Endothelial cell of umbilical vein (primary cell): ENCODE results near the gene SLC22A3. TPM values are rescaled to one million over a fixed set of nuclear protein-coding genes. Genes with fewer than 3 reads are reported as not detected.

Experiments used
- BruUV-seq: library from RNA; stranded (reverse); fragments of 400-500 nt; replicated peaks from 2 replicates; lab custom pipeline; 2021; lab: Mats Ljungman, UMichigan
- CTCF ChIA-PET: fragments of 300-600, 350-600 bp; sonication (Branson Sonifier 250); formaldehyde crosslinking; loops from one replicate; lab custom pipeline; 2021; ENCODE audit warnings: antibody characterized with exemption, inconsistent platforms; lab: Charles Lee
- POLR2A ChIA-PET: fragments of 300-600, 350-600 bp; sonication (Branson Sonifier 250); formaldehyde crosslinking; loops from one replicate; lab custom pipeline; 2021; ENCODE audit warnings: antibody characterized with exemption, inconsistent platforms; lab: Charles Lee
- DNase-seq: peaks from one replicate; pipeline ENCODE4 v3.0.0-alpha.2; 2011; ENCODE audit warnings: low read depth, low spot score
- FAIRE-seq: peaks from 2 replicates; lab custom pipeline; 2011; peaks lifted over from hg19 to GRCh38; lab: Jason Lieb, UNC
- H2AFZ ChIP-seq: 2 replicates; pipeline ENCODE4 v1.6.0; 2012; ENCODE audit warnings: low read depth, low read length, control low read depth, inconsistent platforms
- H3K27ac ChIP-seq: 2 replicates; pipeline ENCODE4 v1.5.1; 2011; ENCODE audit warnings: low read depth, mild to moderate bottlenecking, control low read depth, low read length, moderate library complexity; ENCODE audit not compliant: insufficient read depth
- H3K27me3 ChIP-seq, 2 experiments: 2 replicates each; pipeline versions ENCODE4 v1.6.0 to v1.6.1; 2011; ENCODE audit warnings: low read length in 2 of 2, mixed read lengths in 1 of 2; ENCODE audit not compliant: control insufficient read depth in 2 of 2, insufficient read depth in 2 of 2
- H3K36me3 ChIP-seq, 2 experiments: 2 replicates in 1 of 2; 3 replicates in 1 of 2; pipeline ENCODE4 v1.5.1; 2011; ENCODE audit warnings: low read length in 2 of 2, mild to moderate bottlenecking in 1 of 2, moderate library complexity in 1 of 2; ENCODE audit not compliant: control insufficient read depth in 2 of 2, insufficient read depth in 2 of 2; ENCODE audit errors: extremely low read depth in 1 of 2
- H3K4me1 ChIP-seq: 3 replicates; pipeline ENCODE4 v1.5.1; 2011; ENCODE audit warnings: mild to moderate bottlenecking, low read length; ENCODE audit not compliant: control insufficient read depth, insufficient read depth; ENCODE audit errors: extremely low read depth
- H3K4me2 ChIP-seq: 2 replicates; pipeline ENCODE4 v1.6.1; 2011; ENCODE audit warnings: low read length, control low read depth, mixed read lengths; ENCODE audit not compliant: insufficient read depth
- H3K4me3 ChIP-seq, 3 experiments: fragments of 200-600 bp in 1 of 3; sonication (generic), shearing (Covaris generic) in 1 of 3; replicated peaks in 1 of 3; 2 replicates each; pipeline ENCODE4 v1.5.1; 2011 to 2016; ENCODE audit warnings: control low read depth in 3 of 3, low read length in 3 of 3, mild to moderate bottlenecking in 2 of 3, inconsistent platforms in 1 of 3, low read depth in 1 of 3, moderate library complexity in 1 of 3; ENCODE audit not compliant: insufficient read depth in 1 of 3
- H3K79me2 ChIP-seq: 2 replicates; pipeline ENCODE4 v1.6.0; 2012; ENCODE audit warnings: low read length, inconsistent platforms; ENCODE audit not compliant: control insufficient read depth, insufficient read depth
- H3K9ac ChIP-seq: replicated peaks from 2 replicates; pipeline ENCODE3; 2011; ENCODE audit warnings: low read length, control low read depth; ENCODE audit not compliant: insufficient read depth; ENCODE audit errors: extremely low read depth
- H3K9me1 ChIP-seq: replicated peaks from 3 replicates; pipeline ENCODE4 v1.6.0; 2011; ENCODE audit warnings: mild to moderate bottlenecking, low read length; ENCODE audit not compliant: control insufficient read depth, insufficient read depth; ENCODE audit errors: extremely low read depth
- H3K9me3 ChIP-seq: replicated peaks from 2 replicates; pipeline ENCODE4 v1.5.1; 2012; ENCODE audit warnings: low read length, inconsistent platforms; ENCODE audit not compliant: control insufficient read depth, insufficient read depth
- H4K20me1 ChIP-seq: replicated peaks from 2 replicates; pipeline ENCODE3; 2011; ENCODE audit warnings: mild to moderate bottlenecking, low read length; ENCODE audit not compliant: control insufficient read depth, insufficient read depth; ENCODE audit errors: extremely low read depth
- CTCF ChIP-seq, 2 donors: IDR thresholded peaks; 1 replicate in 1 of 2; 2 replicates in 1 of 2; pipeline ENCODE4 v1.5.1; 2011; ENCODE audit warnings: low read length in 2 of 2, mild to moderate bottlenecking in 2 of 2, moderate library complexity in 2 of 2, control low read depth in 1 of 2, inconsistent platforms in 1 of 2, low read depth in 1 of 2; ENCODE audit not compliant: insufficient read depth in 1 of 2; ENCODE audit errors: extremely low read depth in 1 of 2
- EZH2 ChIP-seq: IDR thresholded peaks from 2 replicates; pipeline ENCODE4 v1.6.1; 2012; ENCODE audit warnings: borderline replicate concordance, low read depth, mild to moderate bottlenecking, moderate library complexity, low read length, inconsistent platforms; ENCODE audit not compliant: severe bottlenecking
- FOS ChIP-seq: IDR thresholded peaks from 2 replicates; pipeline ENCODE4 v1.6.1; 2011; ENCODE audit warnings: mild to moderate bottlenecking, low read length, moderate library complexity, borderline replicate concordance; ENCODE audit not compliant: insufficient read depth
- GATA2 ChIP-seq: IDR thresholded peaks from 2 replicates; pipeline ENCODE4 v1.7.0; 2011; ENCODE audit warnings: low read depth, mild to moderate bottlenecking, moderate library complexity, mixed read lengths, low read length; ENCODE audit not compliant: insufficient read length, insufficient read depth
- JUN ChIP-seq: IDR thresholded peaks from 2 replicates; pipeline ENCODE4 v1.6.1; 2011; ENCODE audit warnings: borderline replicate concordance, low read depth; ENCODE audit not compliant: insufficient read length, insufficient read depth
- MYC ChIP-seq: IDR thresholded peaks from one replicate; pipeline ENCODE4 v1.6.1; 2011; ENCODE audit warnings: mild to moderate bottlenecking, low read depth, low read length
- POLR2AphosphoS5 ChIP-seq: IDR thresholded peaks from 2 replicates; pipeline ENCODE4 v1.6.1; 2012; ENCODE audit warnings: low read depth, mild to moderate bottlenecking, control low read depth, low read length, moderate library complexity; ENCODE audit not compliant: insufficient read depth
- dilution Hi-C: fragments of 300-500 bp; cut with MboI; formaldehyde crosslinking; loops from one replicate; pipeline ENCODE4 v1.15.0; 2019; ENCODE audit warnings: low sequenced_read_pairs; ENCODE audit not compliant: extremely low pct_ligation_motif_present
- intact Hi-C: fragments of 100-400 bp; cut with micrococcal nuclease; formaldehyde crosslinking; loops from one replicate; pipeline ENCODE4 v1.10.0; 2022
- polyA plus RNA-seq, 4 experiments: library from polyadenylated mRNA; depleted of rRNA in 3 of 4; stranded (reverse) in 3 of 4; unstranded in 1 of 4; fragments of >200 nt; gene quantifications; 2 replicates each; pipeline versions ENCODE4 v1.2.1 to v1.2.3, GENCODE V29; 2011 to 2012; ENCODE audit warnings: missing spikeins in 1 of 4
- total RNA-seq: library from RNA; stranded (reverse); gene quantifications from 2 replicates; pipeline ENCODE4 v1.2.3, GENCODE V29; 2021

SLC22A3 gene
- total and polyA plus RNA-seq, 2 donors (not counting 3 experiments of a cell fraction or from before 2014, with no cell fraction given): not detected

- Histone ChIP-seq H3K27ac (no peak overlapping the region), H4K20me1 (no peaks in the 10 kb centered on the region), H3K9ac (no peak overlapping the region), H3K4me3 (no peak overlapping the region), H3K9me1 (no peaks in the 10 kb centered on the region), H3K4me2 (no peak overlapping the region), H3K9me3 (peaks cover 6% of the 10 kb centered on the region), H3K36me3 (no peaks in the 10 kb centered on the region), H2AFZ (no peak overlapping the region), H3K4me1 (no peaks in the 10 kb centered on the region), H3K27me3 (no peaks in the 10 kb centered on the region), H3K79me2 (no peaks in the 10 kb centered on the region)
- ChIA-PET CTCF (no interaction called here), POLR2A (no interaction called here)
- no TSS peak for BruUV-seq
- TF ChIP-seq JUN (no peak), FOS (no peak), EZH2 (no peak), MYC (no peak)
- no peak for FAIRE-seq
- dilution Hi-C loops: no loop called here
- intact Hi-C loops: no loop called here
- no peak for DNase-seq
These were observed 50.6 kb downstream of the SLC22A3 start for GRCh38 chr6:160398674-160399271.

- Histone ChIP-seq H3K4me2 (no peak overlapping the region), H3K9me3 (peaks cover 6% of the 10 kb centered on the region), H3K4me3 (no peak overlapping the region), H4K20me1 (no peaks in the 10 kb centered on the region), H3K79me2 (no peaks in the 10 kb centered on the region), H2AFZ (no peak overlapping the region), H3K36me3 (no peaks in the 10 kb centered on the region), H3K27me3 (no peaks in the 10 kb centered on the region), H3K4me1 (no peaks in the 10 kb centered on the region), H3K9ac (no peak overlapping the region), H3K9me1 (no peaks in the 10 kb centered on the region), H3K27ac (no peak overlapping the region)
- FAIRE-seq (no peak), DNase-seq (no peak)
- ChIA-PET POLR2A (no interaction called here), CTCF (interaction anchor here (0.6 kb wide), 1 partner anchor 10 kb away, joined by 3 read pairs; no protein-coding TSS in a partner anchor)
- no peak for TF ChIP-seq POLR2AphosphoS5
- no peak for TF ChIP-seq JUN
- TF ChIP-seq GATA2: no peak
- no peak for TF ChIP-seq CTCF (IDR thresholded peaks at IDR 0.05; ENCODE audit: extremely low read depth in 1 of 2, insufficient read depth in 1 of 2, low read depth in 1 of 2, low read length in 2 of 2)
- no TSS peak for BruUV-seq
- dilution Hi-C loops (no loop called here), intact Hi-C loops (no loop called here)
These were observed 52.3 kb downstream of the SLC22A3 start for GRCh38 chr6:160400446-160400845.
